HG03378 (cell line): ENCODE measurements around the gene ZNF136.

Experiments used
- ATAC-seq: cut with Tn5 transposase; IDR thresholded peaks from one replicate; pipeline ENCODE4 v1.9.1; 2021; ENCODE audit warnings: mild to moderate bottlenecking, moderate library complexity; ENCODE audit not compliant: unreplicated experiment

The ZNF136 gene

GRCh38 chr19:12187625-12188024 lies 24.7 kb downstream of the ZNF136 start:
- ATAC-seq: no peak

- ATAC-seq: no peak
Measured at GRCh38 chr19:12194827-12195731, 32.2 kb downstream of the ZNF136 start.

- no peak for ATAC-seq
Measured at GRCh38 chr19:12198136-12198535, 35.2 kb downstream of the ZNF136 start.

- ATAC-seq: no peak
Measured at GRCh38 chr19:12199757-12200419, 37.0 kb downstream of the ZNF136 start.

GRCh38 chr19:12202250-12202649 lies 39.4 kb downstream of the ZNF136 start:
- ATAC-seq: no peak

- no peak for ATAC-seq
Measured at GRCh38 chr19:12205296-12205695, 42.4 kb downstream of the ZNF136 start.

- no peak for ATAC-seq
Measured at GRCh38 chr19:12208221-12208620, 45.3 kb downstream of the ZNF136 start.

- no peak for ATAC-seq
Measured at GRCh38 chr19:12217332-12217731, 54.4 kb downstream of the ZNF136 start.

GRCh38 chr19:12222980-12223630 lies 60.2 kb downstream of the ZNF136 start:
- ATAC-seq: no peak

- no peak for ATAC-seq
Measured at GRCh38 chr19:12224676-12225075, 61.8 kb downstream of the ZNF136 start.

GRCh38 chr19:12229990-12230389 lies 67.1 kb downstream of the ZNF136 start:
- ATAC-seq: no peak

GRCh38 chr19:12230751-12231733 lies 68.1 kb downstream of the ZNF136 start:
- ATAC-seq: no peak

GRCh38 chr19:12232961-12233360 lies 70.1 kb downstream of the ZNF136 start:
- ATAC-seq: no peak

GRCh38 chr19:12237143-12237839 lies 74.4 kb downstream of the ZNF136 start:
- no peak for ATAC-seq
